ENCODE data around the gene MT1H.

MT1H gene

GRCh38 chr16:56632848-56633365, 36.7 kb upstream of the MT1H start:
- no peak for TF ChIP-seq CTCF (IDR thresholded peaks at IDR 0.05)
- TF ChIP-seq ZFX (IDR thresholded peaks at IDR 0.05; ENCODE audit: borderline replicate concordance), result no peak

GRCh38 chr16:56633535-56633934, 36.1 kb upstream of the MT1H start:
- H3K27ac ChIP-seq, result no peak overlapping the region

More at GRCh38 chr16:56632848-56633365, 36.7 kb upstream of the MT1H start:
- H3K27ac ChIP-seq, result no peak overlapping the region

GRCh38 chr16:56634715-56635440, 34.7 kb upstream of the MT1H start:
- TF ChIP-seq ZFX (IDR thresholded peaks at IDR 0.05; ENCODE audit: borderline replicate concordance) (no peak), CTCF (IDR thresholded peaks at IDR 0.05) (no peak)
- no peak overlapping the region for H3K27ac ChIP-seq

More at GRCh38 chr16:56633535-56633934, 36.1 kb upstream of the MT1H start:
- no peak for TF ChIP-seq ZFX (IDR thresholded peaks at IDR 0.05; ENCODE audit: borderline replicate concordance)
- no peak for TF ChIP-seq CTCF (IDR thresholded peaks at IDR 0.05)

GRCh38 chr16:56635441-56635967, 34.1 kb upstream of the MT1H start:
- no peak overlapping the region for H3K27ac ChIP-seq
- TF ChIP-seq ZFX (IDR thresholded peaks at IDR 0.05; ENCODE audit: borderline replicate concordance) (no peak), CTCF (IDR thresholded peaks at IDR 0.05) (no peak)

GRCh38 chr16:56636616-56637413, 32.8 kb upstream of the MT1H start:
- no peak overlapping the region for H3K27ac ChIP-seq
- TF ChIP-seq CTCF (IDR thresholded peaks at IDR 0.05), result no peak

GRCh38 chr16:56637814-56638750, 31.5 kb upstream of the MT1H start, which contains the start of gene MT1A:
TSS of gene MT1A (plus strand) at chr16:56638666. CDS start at chr16:56638739, 73 bp downstream.
- no peak within 1 kb of the TSS for H3K27ac ChIP-seq
- no peak for TF ChIP-seq ZFX (IDR thresholded peaks at IDR 0.05; ENCODE audit: borderline replicate concordance)
- no peak for TF ChIP-seq CTCF (IDR thresholded peaks at IDR 0.05)
